ENCODE results near the gene RNF19B. TPM values are rescaled to one million over a fixed set of nuclear protein-coding genes. Genes with fewer than 3 reads are reported as not detected.
A peak's percentile ranks its signal among the peaks of the same experiment; 100 is the strongest.

RNF19B gene
- total RNA-seq, 2 experiments from 2014 or later, result 33.4 to 37.4 TPM

GRCh38 chr1:33000427-33001026, 35.9 kb upstream of the RNF19B start:
- no peak overlapping the region for H3K27ac ChIP-seq (ENCODE audit: low read depth in 1 of 2, low read length in 2 of 2)
- H3K9me3 ChIP-seq (ENCODE audit: control insufficient read depth in 1 of 2, insufficient read depth in 1 of 2, low read length in 2 of 2), result no peaks in the 10 kb centered on the region
- no peak overlapping the region for H3K27ac Mint-ChIP-seq
- TF ChIP-seq, protein P1, sequence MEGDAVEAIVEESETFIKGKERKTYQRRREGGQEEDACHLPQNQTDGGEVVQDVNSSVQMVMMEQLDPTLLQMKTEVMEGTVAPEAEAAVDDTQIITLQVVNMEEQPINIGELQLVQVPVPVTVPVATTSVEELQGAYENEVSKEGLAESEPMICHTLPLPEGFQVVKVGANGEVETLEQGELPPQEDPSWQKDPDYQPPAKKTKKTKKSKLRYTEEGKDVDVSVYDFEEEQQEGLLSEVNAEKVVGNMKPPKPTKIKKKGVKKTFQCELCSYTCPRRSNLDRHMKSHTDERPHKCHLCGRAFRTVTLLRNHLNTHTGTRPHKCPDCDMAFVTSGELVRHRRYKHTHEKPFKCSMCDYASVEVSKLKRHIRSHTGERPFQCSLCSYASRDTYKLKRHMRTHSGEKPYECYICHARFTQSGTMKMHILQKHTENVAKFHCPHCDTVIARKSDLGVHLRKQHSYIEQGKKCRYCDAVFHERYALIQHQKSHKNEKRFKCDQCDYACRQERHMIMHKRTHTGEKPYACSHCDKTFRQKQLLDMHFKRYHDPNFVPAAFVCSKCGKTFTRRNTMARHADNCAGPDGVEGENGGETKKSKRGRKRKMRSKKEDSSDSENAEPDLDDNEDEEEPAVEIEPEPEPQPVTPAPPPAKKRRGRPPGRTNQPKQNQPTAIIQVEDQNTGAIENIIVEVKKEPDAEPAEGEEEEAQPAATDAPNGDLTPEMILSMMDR (IDR thresholded peaks at IDR 0.05), result no peak
- H3K4me3 ChIP-seq (ENCODE audit: low read length), result no peak overlapping the region
- ATAC-seq (ENCODE audit: poor library complexity), result no peak
- no peak for DNase-seq
- H3K27me3 Mint-ChIP-seq, result no peaks in the 10 kb centered on the region
- intact Hi-C loops (cut with DNase I, micrococcal nuclease), result no loop called here
- no peaks in the 10 kb centered on the region for H3K36me3 ChIP-seq (ENCODE audit: insufficient read depth, low read length)
- no peak overlapping the region for H3K4me3 Mint-ChIP-seq
- H3K9me3 Mint-ChIP-seq, result no peaks in the 10 kb centered on the region
- no peaks in the 10 kb centered on the region for H3K36me3 Mint-ChIP-seq (ENCODE audit: low read depth)
- no peaks in the 10 kb centered on the region for H3K27me3 ChIP-seq (ENCODE audit: control insufficient read depth in 1 of 2, insufficient read depth in 2 of 2, low read length in 2 of 2)
- ChIA-PET CTCF (interaction anchor here (0.9 to 1.1 kb wide), 2 partner anchors 9 to 67 kb away, joined by 3 read pairs; no protein-coding TSS in a partner anchor), POLR2A (no interaction called here)
- H3K4me1 ChIP-seq (ENCODE audit: insufficient read depth, low read length), result peaks cover 21% of the 10 kb centered on the region
- peaks cover 15% of the 10 kb centered on the region for H3K4me1 Mint-ChIP-seq (ENCODE audit: low read depth)

DNA sequence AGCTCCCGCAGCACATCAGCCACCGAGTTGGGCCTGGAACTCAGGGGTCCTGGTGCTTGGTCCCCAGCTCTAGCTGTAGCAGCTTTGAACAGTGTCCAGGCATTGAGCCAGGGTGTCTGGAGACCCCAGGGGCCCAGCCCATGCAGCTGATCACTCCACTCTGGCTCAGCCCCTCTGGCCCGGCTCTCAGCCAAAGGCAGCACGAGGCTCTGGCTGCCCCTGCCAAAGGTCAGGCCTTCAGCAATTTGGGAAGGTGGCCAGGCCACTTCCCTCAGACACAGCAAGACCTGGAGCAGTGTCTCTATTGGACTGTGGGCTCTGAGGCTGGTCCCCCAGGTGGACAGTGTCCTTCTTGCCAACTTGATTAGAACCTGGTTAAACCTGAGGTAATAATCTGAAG, 34.4 kb upstream of the RNF19B start:
- CTCF ChIA-PET, result interaction anchor here (0.6 to 0.9 kb wide), 2 partner anchors 8 to 50 kb away, joined by 3 read pairs; no protein-coding TSS in a partner anchor
- ATAC-seq (ENCODE audit: poor library complexity) (no peak), DNase-seq (no peak)
- H3K4me1 Mint-ChIP-seq (ENCODE audit: low read depth), result peaks cover 15% of the 10 kb centered on the region
- Histone ChIP-seq H3K9me3 (ENCODE audit: control insufficient read depth in 1 of 2, insufficient read depth in 1 of 2, low read length in 2 of 2) (no peaks in the 10 kb centered on the region), H3K27me3 (ENCODE audit: control insufficient read depth in 1 of 2, insufficient read depth in 2 of 2, low read length in 2 of 2) (no peaks in the 10 kb centered on the region), H3K27ac (ENCODE audit: low read depth in 1 of 2, low read length in 2 of 2) (no peak overlapping the region), H3K36me3 (ENCODE audit: insufficient read depth, low read length) (no peaks in the 10 kb centered on the region), H3K4me1 (ENCODE audit: insufficient read depth, low read length) (peaks cover 21% of the 10 kb centered on the region), H3K4me3 (ENCODE audit: low read length) (no peak overlapping the region)
- POLR2A ChIA-PET, result interaction anchor here (1.4 kb wide), 1 partner anchor 18 kb away, joined by 3 read pairs; no protein-coding TSS in a partner anchor
- H3K27ac Mint-ChIP-seq, result no peak overlapping the region
- no peaks in the 10 kb centered on the region for H3K9me3 Mint-ChIP-seq
- TF ChIP-seq, protein P1 (IDR thresholded peaks at IDR 0.05), result no peak
- H3K36me3 Mint-ChIP-seq (ENCODE audit: low read depth), result no peaks in the 10 kb centered on the region
- intact Hi-C loops (cut with DNase I, micrococcal nuclease), result no loop called here
- no peaks in the 10 kb centered on the region for H3K27me3 Mint-ChIP-seq
- H3K4me3 Mint-ChIP-seq, result no peak overlapping the region

DNA sequence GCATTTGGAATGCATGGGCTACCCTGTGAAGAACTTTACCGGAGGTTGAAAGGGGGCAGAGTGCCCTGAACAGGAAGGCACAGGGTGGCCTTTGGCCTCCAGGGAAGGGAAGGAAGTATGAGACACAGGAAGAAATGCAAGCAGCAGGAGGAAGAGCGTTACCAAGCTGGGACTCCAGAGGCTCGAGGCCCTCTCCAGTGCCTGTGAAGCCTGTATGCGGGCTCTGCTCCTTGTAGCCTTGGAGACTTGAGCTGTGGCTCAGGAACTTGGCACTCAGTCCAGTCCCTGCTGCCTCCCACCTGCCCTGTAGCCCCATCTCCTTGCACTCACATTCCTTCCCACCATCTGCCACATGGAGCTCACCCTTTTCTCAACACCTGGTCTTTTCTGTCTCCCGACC, 33.5 kb upstream of the RNF19B start:
- no peaks in the 10 kb centered on the region for H3K9me3 Mint-ChIP-seq
- TF ChIP-seq, protein P1 (IDR thresholded peaks at IDR 0.05), result no peak
- no peaks in the 10 kb centered on the region for H3K36me3 Mint-ChIP-seq (ENCODE audit: low read depth)
- H3K27me3 Mint-ChIP-seq, result no peaks in the 10 kb centered on the region
- DNase-seq (peak in 3 of 14 experiments; percentile 9 to 37 (median 28)), ATAC-seq (ENCODE audit: poor library complexity) (no peak)
- H3K27me3 ChIP-seq (ENCODE audit: control insufficient read depth in 1 of 2, insufficient read depth in 2 of 2, low read length in 2 of 2), result no peaks in the 10 kb centered on the region
- no peak overlapping the region for H3K4me3 ChIP-seq (ENCODE audit: low read length)
- POLR2A ChIA-PET, result interaction anchor here (1.4 to 2.2 kb wide), 2 partner anchors 17 to 33 kb away, joined by 3 to 8 read pairs; partner anchors contain the start of gene RNF19B
- no peaks in the 10 kb centered on the region for H3K9me3 ChIP-seq (ENCODE audit: control insufficient read depth in 1 of 2, insufficient read depth in 1 of 2, low read length in 2 of 2)
- CTCF ChIA-PET, result interaction anchor here (0.9 kb wide), 1 partner anchor 9 kb away, joined by 3 read pairs; no protein-coding TSS in a partner anchor
- H3K36me3 ChIP-seq (ENCODE audit: insufficient read depth, low read length), result no peaks in the 10 kb centered on the region
- H3K4me1 Mint-ChIP-seq (ENCODE audit: low read depth), result peaks cover 16% of the 10 kb centered on the region
- peak overlapping the region; percentile 62 for H3K27ac Mint-ChIP-seq
- H3K27ac ChIP-seq (ENCODE audit: low read depth in 1 of 2, low read length in 2 of 2), result no peak overlapping the region
- intact Hi-C loops (cut with DNase I, micrococcal nuclease), result no loop called here
- H3K4me3 Mint-ChIP-seq, result no peak overlapping the region
- H3K4me1 ChIP-seq (ENCODE audit: insufficient read depth, low read length), result peaks cover 22% of the 10 kb centered on the region
